ENCODE data around the gene APBB1IP. TPM values are rescaled to one million over a fixed set of nuclear protein-coding genes. Genes with fewer than 3 reads are reported as not detected.

The APBB1IP gene
- total and polyA plus RNA-seq, 9 of the 15 experiments (the other 6 are each of a cell fraction or from before 2014, with no cell fraction given): 0.03 to 0.11 (median 0.06) TPM; not detected in 4

- in situ Hi-C loops (cut with MboI) (no loop called here), intact Hi-C loops (cut with micrococcal nuclease) (no loop called here)
- BruUV-seq (replicated peaks): no TSS peak
- H3K4me1 ChIP-seq (replicated peaks in 1 of 2; ENCODE audit: control insufficient read depth in 2 of 2, insufficient read depth in 2 of 2, low read length in 2 of 2): no peaks in the 10 kb centered on the region
- POLR2A ChIA-PET: interaction anchor here (0.8 kb wide), 1 partner anchor 803 kb away, joined by 3 read pairs; no protein-coding TSS in a partner anchor
- WGBS (ENCODE audit: insufficient coverage, low coverage, missing lambda C conversion rate): 0% methylated on average over 2 of the region's 2 CpGs
- no peak overlapping the region for H3K27ac ChIP-seq (ENCODE audit: extremely low read depth, low read depth, low read length)
- no peaks in the 10 kb centered on the region for H3K9me1 ChIP-seq (ENCODE audit: control insufficient read depth, insufficient read depth, low read length)
- CTCF ChIA-PET (ENCODE audit: low intra/inter-chr PET ratio): no interaction called here
- no peak for TF ChIP-seq SETDB1 (IDR thresholded peaks at IDR 0.05; ENCODE audit: low read length)
- TF ChIP-seq POLR2G (IDR thresholded peaks at IDR 0.05; ENCODE audit: low read depth, low read length): no peak
- TF ChIP-seq RBM14 (IDR thresholded peaks at IDR 0.05; ENCODE audit: borderline replicate concordance, insufficient read depth, low read depth, low read length): no peak
- TF ChIP-seq ZBED1 (IDR thresholded peaks at IDR 0.05): no peak
- TF ChIP-seq HDAC3 (IDR thresholded peaks at IDR 0.05; ENCODE audit: borderline replicate concordance, partially characterized antibody): no peak
- no peak for TF ChIP-seq ZFP30 (CRISPR knock-in tag; IDR thresholded peaks at IDR 0.05; ENCODE audit: borderline replicate concordance)
- TF ChIP-seq MTF1 (CRISPR knock-in tag; IDR thresholded peaks at IDR 0.05; ENCODE audit: borderline replicate concordance): no peak
- TF ChIP-seq XRCC5 (IDR thresholded peaks at IDR 0.05; ENCODE audit: low read depth, low read length): no peak
- no peak for TF ChIP-seq ZNF445 (CRISPR knock-in tag; IDR thresholded peaks at IDR 0.05; ENCODE audit: low read depth)
- TF ChIP-seq, protein P1, sequence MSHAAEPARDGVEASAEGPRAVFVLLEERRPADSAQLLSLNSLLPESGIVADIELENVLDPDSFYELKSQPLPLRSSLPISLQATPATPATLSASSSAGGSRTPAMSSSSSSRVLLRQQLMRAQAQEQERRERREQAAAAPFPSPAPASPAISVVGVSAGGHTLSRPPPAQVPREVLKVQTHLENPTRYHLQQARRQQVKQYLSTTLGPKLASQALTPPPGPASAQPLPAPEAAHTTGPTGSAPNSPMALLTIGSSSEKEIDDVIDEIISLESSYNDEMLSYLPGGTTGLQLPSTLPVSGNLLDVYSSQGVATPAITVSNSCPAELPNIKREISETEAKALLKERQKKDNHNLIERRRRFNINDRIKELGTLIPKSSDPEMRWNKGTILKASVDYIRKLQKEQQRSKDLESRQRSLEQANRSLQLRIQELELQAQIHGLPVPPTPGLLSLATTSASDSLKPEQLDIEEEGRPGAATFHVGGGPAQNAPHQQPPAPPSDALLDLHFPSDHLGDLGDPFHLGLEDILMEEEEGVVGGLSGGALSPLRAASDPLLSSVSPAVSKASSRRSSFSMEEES (CRISPR knock-in tag; IDR thresholded peaks at IDR 0.05): no peak
- no peak for TF ChIP-seq SRSF1 (IDR thresholded peaks at IDR 0.05; ENCODE audit: low read depth, low read length)
- no peak for TF ChIP-seq SMARCA4 (IDR thresholded peaks at IDR 0.05)
- TF ChIP-seq CREM (IDR thresholded peaks at IDR 0.05; ENCODE audit: low read depth): no peak
- TF ChIP-seq NCOA4 (IDR thresholded peaks at IDR 0.05; ENCODE audit: partially characterized antibody): no peak
- TF ChIP-seq ZNF507 (tag; conservative IDR thresholded peaks at IDR 0.05): no peak
- TF ChIP-seq ZNF224 (CRISPR knock-in tag; IDR thresholded peaks at IDR 0.05): no peak
- no peak for TF ChIP-seq SRSF7 (optimal IDR thresholded peaks at IDR 0.05; ENCODE audit: low read depth, low read length)
- H3K36me3 ChIP-seq (ENCODE audit: control insufficient read depth, insufficient read depth, low read length): no peaks in the 10 kb centered on the region
- no peak overlapping the region for H3K4me2 ChIP-seq (ENCODE audit: insufficient read depth, low read length)
- FAIRE-seq (no peak), DNase-seq (ENCODE audit: extremely low read depth in 1 of 4, low spot score in 3 of 4) (no peak), ATAC-seq (no peak)
- no peaks in the 10 kb centered on the region for H3K9me3 ChIP-seq (replicated peaks; ENCODE audit: control insufficient read depth, insufficient read depth, low read depth, low read length)
- H2AFZ ChIP-seq (ENCODE audit: low read depth, low read length): no peak overlapping the region
- peaks cover 3 to 5% of the 10 kb centered on the region in 2 experiments; a peak in 1 of 5 replicates for H3K27me3 ChIP-seq (ENCODE audit: control insufficient read depth in 2 of 2, insufficient read depth in 2 of 2, low read length in 2 of 2)
- H3K4me3 ChIP-seq: no peak overlapping the region
- no peak overlapping the region for H3K9ac ChIP-seq (ENCODE audit: insufficient read depth in 1 of 2, low read depth in 2 of 2, low read length in 2 of 2)
- H4K20me1 ChIP-seq (replicated peaks; ENCODE audit: control insufficient read depth, insufficient read depth, low read length): no peaks in the 10 kb centered on the region
- no peaks in the 10 kb centered on the region for H3K79me2 ChIP-seq (ENCODE audit: control insufficient read depth, insufficient read depth, low read length)
Observed at GRCh38 chr10:26527018-26527417, 88.9 kb downstream of the APBB1IP start.

Measured in K562 (cell line).